KMS-11 (cell line): Measurements from ENCODE around the gene JAG1.

Source experiments
- H2AFZ ChIP-seq: fragments of 200-600 bp; sonication (generic); 2 replicates; pipeline ENCODE4 v1.6.1; 2016; ENCODE audit warnings: antibody characterized with exemption, mixed run types, low read depth
- H3K27ac ChIP-seq: fragments of 200-600 bp; sonication (generic); 2 replicates; pipeline ENCODE4 v1.6.1; 2016; ENCODE audit warnings: mild to moderate bottlenecking, mixed run types
- H3K27me3 ChIP-seq: fragments of 200-600 bp; sonication (generic); 2 replicates; pipeline ENCODE4 v1.6.1; 2017; ENCODE audit warnings: mild to moderate bottlenecking, low read depth, mixed run types, moderate library complexity; ENCODE audit not compliant: insufficient read depth
- H3K36me3 ChIP-seq: fragments of 200-600 bp; sonication (generic); 2 replicates; pipeline ENCODE4 v1.6.1; 2017; ENCODE audit warnings: mild to moderate bottlenecking, mixed run types; ENCODE audit not compliant: insufficient read depth
- H3K4me1 ChIP-seq: fragments of 200-600 bp; sonication (generic); 2 replicates; pipeline ENCODE4 v1.6.1; 2016; ENCODE audit warnings: mild to moderate bottlenecking, low read depth, mixed run types; ENCODE audit not compliant: poor library complexity, severe bottlenecking
- H3K4me2 ChIP-seq: fragments of 200-600 bp; sonication (generic); 2 replicates; pipeline ENCODE4 v1.7.0; 2016; ENCODE audit warnings: mild to moderate bottlenecking, mixed run types
- H3K4me3 ChIP-seq: fragments of 200-600 bp; sonication (generic); IDR thresholded peaks from 2 replicates; pipeline ENCODE4 v1.6.1; 2017; ENCODE audit warnings: low read depth, low read length, mixed read lengths; ENCODE audit not compliant: insufficient read depth
- H3K79me2 ChIP-seq: fragments of 200-600 bp; sonication (generic); 2 replicates; pipeline ENCODE4 v1.6.1; 2016; ENCODE audit warnings: low read depth, mixed run types; ENCODE audit not compliant: insufficient read depth
- H3K9ac ChIP-seq: fragments of 200-600 bp; sonication (generic); 2 replicates; pipeline ENCODE4 v1.6.1; 2016; ENCODE audit warnings: mild to moderate bottlenecking, mixed run types
- H4K20me1 ChIP-seq: fragments of 200-600 bp; sonication (generic); 2 replicates; pipeline ENCODE4 v1.6.1; 2016; ENCODE audit warnings: mild to moderate bottlenecking, mixed run types; ENCODE audit not compliant: insufficient read depth
- CTCF ChIP-seq: fragments of 200-600 bp; sonication (generic); conservative IDR thresholded peaks from 2 replicates; pipeline ENCODE4 v1.6.1; 2017; ENCODE audit warnings: low read depth, mild to moderate bottlenecking, antibody characterized with exemption, low read length, moderate library complexity, mixed read lengths

The JAG1 gene

GRCh38 chr20:10637563-10637962 is 36.2 kb downstream of the JAG1 start:
- no peaks in the 10 kb centered on the region for H4K20me1 ChIP-seq
- no peaks in the 10 kb centered on the region for H3K36me3 ChIP-seq
- no peaks in the 10 kb centered on the region for H3K27me3 ChIP-seq
- no peak overlapping the region for H3K4me3 ChIP-seq
- H3K4me2 ChIP-seq: no peak overlapping the region
- H3K27ac ChIP-seq: no peak overlapping the region
- no peak overlapping the region for H3K9ac ChIP-seq
- no peak overlapping the region for H2AFZ ChIP-seq
- TF ChIP-seq CTCF: no peak
- no peaks in the 10 kb centered on the region for H3K4me1 ChIP-seq
- H3K79me2 ChIP-seq: no peaks in the 10 kb centered on the region

- no peak overlapping the region for H3K27ac ChIP-seq
- H3K4me3 ChIP-seq: no peak overlapping the region
- no peak overlapping the region for H3K9ac ChIP-seq
- H4K20me1 ChIP-seq: no peaks in the 10 kb centered on the region
- no peaks in the 10 kb centered on the region for H3K79me2 ChIP-seq
- H2AFZ ChIP-seq: no peak overlapping the region
- no peak for TF ChIP-seq CTCF
- H3K27me3 ChIP-seq: no peaks in the 10 kb centered on the region
- H3K36me3 ChIP-seq: no peaks in the 10 kb centered on the region
- H3K4me1 ChIP-seq: no peaks in the 10 kb centered on the region
- H3K4me2 ChIP-seq: no peak overlapping the region
These were observed 36.7 kb downstream of the JAG1 start for GRCh38 chr20:10637031-10637559.

GRCh38 chr20:10636326-10636818 is 37.4 kb downstream of the JAG1 start:
- Histone ChIP-seq H3K4me1 (no peaks in the 10 kb centered on the region), H2AFZ (no peak overlapping the region), H3K4me2 (no peak overlapping the region), H3K9ac (no peak overlapping the region), H3K27me3 (no peaks in the 10 kb centered on the region), H3K27ac (no peak overlapping the region), H3K79me2 (no peaks in the 10 kb centered on the region), H3K36me3 (no peaks in the 10 kb centered on the region), H3K4me3 (no peak overlapping the region), H4K20me1 (no peaks in the 10 kb centered on the region)
- TF ChIP-seq CTCF: no peak

GRCh38 chr20:10635476-10636208 is 38.2 kb downstream of the JAG1 start:
- Histone ChIP-seq H3K36me3 (no peaks in the 10 kb centered on the region), H3K4me2 (no peak overlapping the region), H2AFZ (no peak overlapping the region), H3K4me1 (no peaks in the 10 kb centered on the region), H3K79me2 (no peaks in the 10 kb centered on the region), H3K9ac (no peak overlapping the region), H3K27ac (no peak overlapping the region), H4K20me1 (no peaks in the 10 kb centered on the region), H3K27me3 (no peaks in the 10 kb centered on the region), H3K4me3 (no peak overlapping the region)
- no peak for TF ChIP-seq CTCF
